Globus pallidus (tissue), 1 donor: ENCODE measurements around the gene RAPGEF1.
A peak's percentile ranks its signal among the peaks of the same experiment; 100 is the strongest.

Experiments
- DNase-seq: peaks from one replicate; pipeline ENCODE4 v3.0.0-alpha.2; 2015; ENCODE audit warnings: low spot score

Gene RAPGEF1

GRCh38 chr9:131587906-131588305 is 152.0 kb downstream of the RAPGEF1 start:
- DNase-seq = no peak

GRCh38 chr9:131587331-131587730 is 152.5 kb downstream of the RAPGEF1 start:
- DNase-seq = no peak

GRCh38 chr9:131585375-131585774 is 154.5 kb downstream of the RAPGEF1 start:
- DNase-seq = no peak

- no peak for DNase-seq
Observed at GRCh38 chr9:131584858-131585257, 155.0 kb downstream of the RAPGEF1 start.

GRCh38 chr9:131583836-131584555 is 155.9 kb downstream of the RAPGEF1 start:
- no peak for DNase-seq

GRCh38 chr9:131583337-131583645 is 156.6 kb downstream of the RAPGEF1 start:
- no peak for DNase-seq

- DNase-seq = no peak
Observed at GRCh38 chr9:131582466-131583336, 157.2 kb downstream of the RAPGEF1 start.

- no peak for DNase-seq
Observed at GRCh38 chr9:131582056-131582455, 157.8 kb downstream of the RAPGEF1 start.

- DNase-seq = no peak
Observed at GRCh38 chr9:131580358-131580757, 159.5 kb downstream of the RAPGEF1 start.

GRCh38 chr9:131579789-131580211 is 160.1 kb downstream of the RAPGEF1 start:
- DNase-seq = peak; percentile 32

- DNase-seq = peak; percentile 40
Observed at GRCh38 chr9:131578731-131579504, 161.0 kb downstream of the RAPGEF1 start.

GRCh38 chr9:131578021-131578420 is 161.9 kb downstream of the RAPGEF1 start:
- no peak for DNase-seq

GRCh38 chr9:131577005-131578000 is 162.6 kb downstream of the RAPGEF1 start:
- DNase-seq = no peak

- no peak for DNase-seq
Observed at GRCh38 chr9:131575946-131576853, 163.7 kb downstream of the RAPGEF1 start.

- DNase-seq = no peak
Observed at GRCh38 chr9:131574730-131575640, 164.9 kb downstream of the RAPGEF1 start.

- no peak for DNase-seq
Observed at GRCh38 chr9:131567910-131568309, 172.0 kb downstream of the RAPGEF1 start.

- no peak for DNase-seq
Observed at GRCh38 chr9:131566158-131566557, 173.7 kb downstream of the RAPGEF1 start.

GRCh38 chr9:131565369-131565768 is 174.5 kb downstream of the RAPGEF1 start:
- no peak for DNase-seq
